ENCODE data around the gene OR2Y1.
A peak's percentile ranks its signal among the peaks of the same experiment; 100 is the strongest.
"Not testable (repeated sequence)": the region's sequence is repeated elsewhere in the genome, so short reads cannot be mapped to it uniquely, and the experiment has no call there.

OR2Y1 gene, protein sequence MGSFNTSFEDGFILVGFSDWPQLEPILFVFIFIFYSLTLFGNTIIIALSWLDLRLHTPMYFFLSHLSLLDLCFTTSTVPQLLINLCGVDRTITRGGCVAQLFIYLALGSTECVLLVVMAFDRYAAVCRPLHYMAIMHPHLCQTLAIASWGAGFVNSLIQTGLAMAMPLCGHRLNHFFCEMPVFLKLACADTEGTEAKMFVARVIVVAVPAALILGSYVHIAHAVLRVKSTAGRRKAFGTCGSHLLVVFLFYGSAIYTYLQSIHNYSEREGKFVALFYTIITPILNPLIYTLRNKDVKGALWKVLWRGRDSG

GRCh38 chr5:180739958-180740357, at the start of gene OR2Y1:
OR2Y1 (minus strand) TSS chr5:180740058; CDS start chr5:180740058, 0 bp downstream.
- no peak for DNase-seq

- DNase-seq = not testable (repeated sequence)
Observed at GRCh38 chr5:180788651-180789410, 49.0 kb upstream of the OR2Y1 start.

- DNase-seq = peak; percentile 22
Observed at GRCh38 chr5:180787711-180788431, 48.0 kb upstream of the OR2Y1 start.

- DNase-seq = no peak
Observed at GRCh38 chr5:180786531-180787398, 46.9 kb upstream of the OR2Y1 start.

DNA sequence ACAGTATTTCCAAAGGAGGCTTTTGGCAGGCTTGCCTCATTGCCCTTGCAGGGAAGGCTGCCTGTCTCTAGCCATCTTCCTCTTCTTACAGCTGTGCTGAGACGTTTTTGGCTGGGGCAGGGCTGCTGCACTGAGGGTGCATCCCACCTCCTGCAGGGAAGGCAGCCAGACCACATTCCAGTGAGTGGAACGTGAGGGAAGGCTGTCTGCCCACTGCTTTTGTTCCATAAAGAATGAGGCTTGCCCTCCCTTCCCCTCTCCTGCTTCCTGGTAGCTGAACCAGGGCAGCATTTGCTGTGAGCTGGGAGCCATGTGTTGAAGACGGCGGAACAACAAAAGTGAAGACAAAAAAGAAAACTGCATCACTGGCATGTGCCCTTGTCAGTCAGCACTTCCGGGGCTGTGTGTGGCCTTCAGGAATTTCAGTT, 46.0 kb upstream of the OR2Y1 start:
- DNase-seq = no peak

DNA sequence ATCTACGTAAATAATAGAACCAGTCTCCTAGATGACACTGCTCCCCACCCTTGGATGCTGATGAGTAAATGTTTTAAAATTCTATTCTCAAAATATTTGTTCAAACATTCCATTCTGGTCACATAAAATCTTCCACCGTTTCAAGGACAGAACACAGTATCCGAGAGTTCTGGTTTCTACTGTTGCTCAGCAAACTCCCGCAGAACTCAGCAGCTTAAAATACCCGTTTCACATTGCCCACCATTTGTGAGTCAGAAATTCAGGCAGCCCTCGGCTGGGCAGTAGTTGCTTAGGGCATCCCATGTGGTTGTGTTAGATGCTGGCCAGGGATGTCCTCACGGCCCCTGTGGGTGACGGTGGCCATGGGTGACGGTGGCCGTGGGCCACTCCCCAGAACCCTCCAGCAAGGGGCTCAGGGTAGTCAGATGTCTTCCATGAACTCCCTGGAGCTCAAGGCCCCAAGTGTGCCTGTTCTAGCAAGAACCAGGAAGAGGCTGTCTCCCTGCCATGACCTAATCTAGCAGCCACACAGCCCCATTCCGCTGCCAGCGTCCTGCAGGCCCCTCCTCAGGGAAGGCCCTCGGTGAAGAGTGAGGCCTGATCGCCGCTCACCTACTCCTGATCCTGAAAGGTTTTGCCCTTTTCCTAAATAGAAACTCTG, 45.4 kb upstream of the OR2Y1 start:
- DNase-seq = no peak

DNA sequence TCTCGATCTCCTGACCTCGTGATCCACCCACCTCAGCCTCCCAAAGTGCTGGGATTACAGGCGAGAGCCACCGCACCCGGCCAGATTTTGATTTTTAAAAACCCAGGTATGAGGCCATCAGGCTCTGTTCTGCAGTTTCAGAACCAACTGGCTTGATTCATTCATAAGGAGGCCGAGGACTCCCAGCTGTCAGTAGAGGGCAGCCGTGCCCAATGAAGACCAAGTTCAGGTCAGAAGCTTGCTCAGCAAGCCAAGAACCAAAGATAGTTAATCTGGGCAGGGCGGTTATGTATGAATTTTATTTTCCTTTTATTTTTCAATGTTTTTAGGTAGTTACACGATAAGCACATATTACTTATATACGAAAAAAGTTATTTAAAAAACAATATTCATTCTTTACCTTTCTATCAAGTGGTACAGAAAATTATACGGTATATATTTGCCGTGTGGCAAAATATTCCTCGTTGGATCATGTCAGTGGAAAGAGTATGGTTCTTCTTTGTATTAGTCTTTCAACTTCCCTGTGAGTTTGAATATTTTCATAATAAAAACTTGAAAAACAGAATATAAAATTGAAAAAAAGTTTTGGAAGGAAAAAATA, 44.7 kb upstream of the OR2Y1 start:
- DNase-seq = peak; percentile 26

GRCh38 chr5:180783340-180784052, 43.6 kb upstream of the OR2Y1 start:
- DNase-seq = no peak

DNA sequence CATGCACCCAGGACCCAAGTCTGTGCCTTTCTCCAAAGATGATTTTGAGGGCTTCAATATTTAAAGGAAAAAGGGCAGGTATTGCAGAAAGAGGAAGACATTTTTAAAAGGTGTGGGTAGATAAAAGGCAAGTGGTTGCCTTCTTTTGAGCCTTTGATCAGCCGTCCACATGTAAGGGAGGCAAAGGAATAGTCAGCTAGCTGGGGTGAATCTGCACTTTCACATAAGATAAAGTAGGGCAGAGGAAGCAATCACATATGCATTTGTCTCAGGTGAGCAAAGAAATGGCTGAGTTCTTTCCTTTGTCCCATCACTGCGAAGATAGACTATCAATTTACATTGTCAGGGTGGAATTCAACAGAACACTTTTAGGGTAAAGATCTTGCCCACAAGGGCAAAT, 42.9 kb upstream of the OR2Y1 start:
- no peak for DNase-seq

DNA sequence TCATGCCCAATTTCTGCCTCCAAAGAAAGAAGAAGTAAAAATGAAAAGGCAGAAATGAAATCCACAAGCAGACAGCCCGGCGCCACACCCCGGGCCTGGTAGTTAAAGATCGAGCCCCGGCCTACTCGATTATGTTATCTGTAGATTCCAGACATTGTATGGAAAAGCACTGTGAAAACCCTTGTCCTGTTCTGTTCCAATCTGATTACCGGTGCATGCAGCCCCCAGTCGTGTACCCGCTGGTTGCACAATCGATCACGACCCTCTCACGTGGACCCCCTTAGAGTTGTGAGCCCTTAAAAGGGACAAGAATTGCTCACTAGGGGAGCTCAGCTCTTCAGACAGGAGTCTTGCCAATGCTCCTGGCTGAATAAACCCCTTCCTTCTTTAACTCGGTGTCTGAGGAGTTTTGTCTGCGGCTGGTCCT, 42.1 kb upstream of the OR2Y1 start:
- DNase-seq = not testable (repeated sequence)

DNA sequence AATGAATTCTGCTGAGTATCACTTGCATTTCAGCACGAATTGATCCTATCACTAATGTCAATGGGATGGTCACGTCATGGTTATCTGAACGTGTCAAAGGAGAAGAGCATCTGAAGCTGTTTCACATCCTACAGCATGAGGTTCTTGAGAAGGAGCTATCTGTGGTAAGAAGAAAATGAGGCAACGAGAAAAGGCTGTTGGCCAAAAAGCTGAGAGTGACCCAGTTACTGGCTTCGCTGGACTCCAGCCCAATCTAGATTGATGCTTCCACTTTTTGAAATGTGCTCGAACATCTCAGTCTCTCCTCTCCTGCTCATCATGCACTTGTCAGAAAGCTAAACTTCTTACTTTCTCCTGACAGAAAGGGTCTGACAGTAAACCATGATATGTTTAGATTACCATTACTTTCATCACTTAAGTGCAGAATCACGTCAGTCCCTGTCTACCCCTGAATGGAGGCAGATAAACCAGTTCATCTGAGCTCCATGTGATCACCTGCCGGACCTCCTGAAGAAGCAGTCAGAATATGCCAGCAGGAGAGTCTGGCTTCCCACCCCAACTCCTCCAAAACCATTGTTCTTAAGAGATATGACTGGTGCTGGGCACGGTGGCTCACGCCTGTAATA, 40.2 kb upstream of the OR2Y1 start:
- no peak for DNase-seq

GRCh38 chr5:180777475-180777874, 37.6 kb upstream of the OR2Y1 start:
- DNase-seq = no peak

GRCh38 chr5:180776376-180776775, 36.5 kb upstream of the OR2Y1 start:
- DNase-seq = no peak

GRCh38 chr5:180775624-180776023, 35.8 kb upstream of the OR2Y1 start:
- no peak for DNase-seq

- DNase-seq = no peak
Observed at GRCh38 chr5:180771839-180772238, 32.0 kb upstream of the OR2Y1 start.

- no peak for DNase-seq
Observed at GRCh38 chr5:180769821-180770220, 30.0 kb upstream of the OR2Y1 start.

GRCh38 chr5:180755601-180756000, 15.7 kb upstream of the OR2Y1 start:
- no peak for DNase-seq

DNA sequence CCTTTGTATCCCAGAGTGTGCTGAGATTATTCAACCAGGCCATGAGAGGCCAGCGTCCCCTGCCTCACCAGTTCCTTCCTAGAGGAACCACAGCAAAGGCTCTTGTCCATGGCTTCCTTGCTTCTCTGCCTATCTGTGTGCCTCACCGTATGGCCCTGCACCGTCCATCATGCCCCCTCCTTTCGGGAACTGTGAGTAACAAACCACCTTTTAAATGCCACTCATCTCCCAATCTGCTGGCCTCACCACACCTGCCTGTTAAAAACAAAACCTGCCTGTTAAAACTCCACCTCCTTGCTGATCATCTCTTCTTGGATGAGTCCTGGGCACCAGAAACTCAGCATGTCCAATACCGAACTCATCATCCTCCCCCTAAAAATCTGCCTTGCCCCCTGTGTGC, 4.4 kb upstream of the OR2Y1 start:
- no peak for DNase-seq

- DNase-seq = no peak
Observed at GRCh38 chr5:180742727-180743126, 2.9 kb upstream of the OR2Y1 start.

DNA sequence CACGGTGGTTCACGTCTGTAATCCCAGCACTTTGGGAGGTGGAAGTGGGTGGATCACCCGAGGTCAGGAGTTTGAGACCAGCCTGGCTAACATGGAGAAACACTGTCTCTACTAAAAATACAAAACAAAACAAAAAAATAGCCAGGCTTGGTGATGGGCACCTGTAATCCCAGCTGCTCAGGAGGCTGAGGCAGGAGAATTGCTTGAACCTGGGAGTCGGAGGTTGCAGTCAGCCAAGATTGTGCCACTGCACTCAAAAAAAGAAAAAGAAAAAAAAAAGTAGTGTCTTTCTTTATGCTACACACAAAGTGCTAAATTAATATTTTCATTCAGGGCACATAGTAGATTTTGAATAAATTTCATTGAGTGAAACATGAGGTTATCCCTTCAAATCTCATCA, 1.1 kb upstream of the OR2Y1 start:
- DNase-seq = not testable (repeated sequence)

All from NCI-H1694 (cell line).